Testis (tissue), 2 donors: ENCODE data around the gene UBE2D1.

Experiments
- CTCF ChIP-seq, 3 experiments: fragments of 450-650 bp in 2 of 3; fragments of 200-600 bp in 1 of 3; sonication (generic) in 1 of 3; IDR thresholded peaks; one replicate each; pipeline ENCODE4 v1.5.1; 2016 to 2019; ENCODE audit warnings: antibody characterized with exemption in 3 of 3, mild to moderate bottlenecking in 2 of 3, moderate library complexity in 1 of 3
- POLR2A ChIP-seq: fragments of 450-650 bp; IDR thresholded peaks from one replicate; pipeline ENCODE4 v1.6.1; 2017; ENCODE audit warnings: antibody characterized with exemption, mild to moderate bottlenecking, moderate library complexity

DNA sequence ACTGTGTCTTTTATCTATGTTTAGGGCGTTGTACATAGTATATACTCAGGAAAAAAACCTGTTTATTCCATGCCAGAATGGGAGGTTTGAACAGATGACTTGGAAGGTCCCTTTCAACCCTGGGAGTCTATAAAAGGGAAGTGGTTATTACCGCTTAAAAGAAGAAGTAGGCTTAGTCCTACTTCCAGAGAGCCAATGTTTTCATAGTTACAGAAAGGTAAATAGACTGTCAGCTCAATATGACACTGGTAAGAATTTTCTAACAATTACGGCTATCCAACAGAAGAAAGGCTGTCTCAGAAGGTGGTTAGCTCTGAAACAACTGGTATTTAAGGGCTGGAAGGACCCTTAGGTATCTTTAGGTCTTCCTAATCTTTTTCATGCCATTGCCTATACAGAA lies 49.3 kb downstream of the UBE2D1 start:
- no peak for TF ChIP-seq CTCF (IDR thresholded peaks at IDR 0.05)
- TF ChIP-seq POLR2A = no peak
